A673 (cell line): ENCODE results near the gene R3HDML. TPM values are rescaled to one million over a fixed set of nuclear protein-coding genes. Genes with fewer than 3 reads are reported as not detected.

ENCODE experiments used
- BruUV-seq: library from RNA; stranded (reverse); fragments of 400-500 nt; replicated peaks from 2 replicates; lab custom pipeline; 2021; lab: Mats Ljungman, UMichigan
- CTCF ChIA-PET: fragments of 300-600 bp; sonication (Branson Sonifier 250); formaldehyde crosslinking; loops from one replicate; lab custom pipeline; 2022; ENCODE audit warnings: antibody characterized with exemption; lab: Charles Lee
- POLR2A ChIA-PET: fragments of 300-600 bp; sonication (Branson Sonifier 250); formaldehyde crosslinking; loops from one replicate; lab custom pipeline; 2022; ENCODE audit warnings: antibody characterized with exemption; ENCODE audit not compliant: low non-redundant PET; lab: Charles Lee
- DNase-seq: peaks from one replicate; pipeline ENCODE4 v3.0.0-alpha.2; 2015; ENCODE audit warnings: low spot score
- H3K27ac ChIP-seq: fragments of 200-600 bp; sonication (generic); 2 replicates; pipeline ENCODE4 v1.5.1; 2016; ENCODE audit warnings: mixed run types, low read depth, mild to moderate bottlenecking, mixed read lengths, antibody characterized with exemption, low read length; ENCODE audit not compliant: poor library complexity, severe bottlenecking
- H3K27me3 ChIP-seq: fragments of 200-600 bp; sonication (generic); replicated peaks from 2 replicates; pipeline ENCODE4 v1.6.1; 2017; ENCODE audit warnings: mixed run types, low read depth, mild to moderate bottlenecking, mixed read lengths, antibody characterized with exemption, low read length; ENCODE audit not compliant: insufficient read depth, poor library complexity
- H3K36me3 ChIP-seq: fragments of 200-600 bp; sonication (generic); 2 replicates; pipeline ENCODE4 v1.6.1; 2016; ENCODE audit warnings: mixed run types, mild to moderate bottlenecking, mixed read lengths, antibody characterized with exemption, low read length; ENCODE audit not compliant: insufficient read depth, poor library complexity, severe bottlenecking
- H3K4me1 ChIP-seq: fragments of 200-600 bp; sonication (generic); 2 replicates; pipeline ENCODE4 v1.6.1; 2017; ENCODE audit warnings: mixed run types, mild to moderate bottlenecking, mixed read lengths, antibody characterized with exemption, low read length; ENCODE audit not compliant: insufficient read depth, poor library complexity, severe bottlenecking
- H3K4me3 ChIP-seq: fragments of 200-600 bp; sonication (generic); 2 replicates; pipeline ENCODE4 v1.5.1; 2016; ENCODE audit warnings: low read depth, mixed run types, mild to moderate bottlenecking, mixed read lengths, low read length; ENCODE audit not compliant: poor library complexity, severe bottlenecking
- H3K9me3 ChIP-seq: fragments of 200-600 bp; sonication (generic); 2 replicates; pipeline ENCODE4 v1.6.1; 2016; ENCODE audit warnings: mixed run types, low read depth, mild to moderate bottlenecking, mixed read lengths, antibody characterized with exemption, low read length; ENCODE audit not compliant: poor library complexity, severe bottlenecking
- EZH2 ChIP-seq: fragments of 200-600 bp; sonication (generic); IDR thresholded peaks from 2 replicates; pipeline ENCODE4 v1.6.1; 2017; ENCODE audit warnings: borderline replicate concordance, low read depth, mild to moderate bottlenecking, mixed read lengths, antibody characterized with exemption, low read length; ENCODE audit not compliant: poor library complexity, severe bottlenecking
- intact Hi-C: fragments of 100-400 bp; cut with micrococcal nuclease; formaldehyde crosslinking; loops from one replicate; pipeline ENCODE4 v1.10.0; 2022; ENCODE audit not compliant: unreplicated experiment
- total RNA-seq: library from RNA; stranded (reverse); gene quantifications from 2 replicates; pipeline ENCODE4 v1.2.3, GENCODE V29; 2021
- TF ChIP-seq, protein P1 (sequence below): fragments of 300-800, 200-600 bp; sonication (generic); conservative IDR thresholded peaks from 2 replicates; pipeline ENCODE4 v1.5.1; 2017; ENCODE audit warnings: low read depth, mild to moderate bottlenecking, antibody characterized with exemption, low read length, moderate library complexity, mixed read lengths

The R3HDML gene
- total RNA-seq, 1 experiment from 2014 or later = not detected

DNA sequence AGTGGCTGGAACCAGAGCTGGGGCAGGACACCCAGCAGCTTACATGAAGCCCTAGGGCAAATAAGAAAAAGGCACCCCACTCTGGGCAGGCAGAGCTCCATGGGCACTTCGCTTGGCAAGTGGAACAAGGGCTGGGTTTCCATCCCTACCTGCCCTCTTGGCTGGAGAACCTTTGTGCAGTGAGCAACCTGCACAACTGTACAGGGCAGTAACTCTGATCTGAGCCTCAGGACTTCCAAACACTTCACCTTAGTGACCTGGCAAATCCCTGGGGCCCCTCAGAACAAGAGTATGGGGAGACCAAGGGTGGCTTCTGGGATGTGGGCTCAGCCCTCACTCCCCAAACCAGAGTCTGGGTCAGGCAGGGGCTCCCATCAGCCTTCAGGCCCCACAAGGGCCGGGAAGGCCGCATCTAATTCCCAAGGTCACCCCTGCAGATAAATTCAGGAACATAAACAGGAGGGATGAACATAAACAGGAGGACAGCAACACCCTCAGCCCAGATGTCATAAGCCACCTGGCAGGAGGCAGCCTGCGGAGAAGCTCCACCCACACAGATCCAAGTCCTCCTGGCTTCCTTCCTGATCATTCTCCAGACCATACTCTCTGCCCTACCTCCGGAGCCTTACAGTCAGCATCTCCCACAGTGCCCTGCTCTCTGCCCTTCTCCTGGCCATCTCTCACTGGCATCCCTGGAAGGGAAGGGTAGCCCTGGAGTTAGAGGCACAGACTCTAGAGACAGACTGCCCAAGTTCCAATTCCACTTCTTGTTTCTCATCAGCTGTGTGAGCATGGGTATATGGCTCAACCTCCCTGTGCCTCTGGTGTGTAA is 56.1 kb downstream of the R3HDML start:
- no peak for TF ChIP-seq EZH2
- TF ChIP-seq, protein P1, sequence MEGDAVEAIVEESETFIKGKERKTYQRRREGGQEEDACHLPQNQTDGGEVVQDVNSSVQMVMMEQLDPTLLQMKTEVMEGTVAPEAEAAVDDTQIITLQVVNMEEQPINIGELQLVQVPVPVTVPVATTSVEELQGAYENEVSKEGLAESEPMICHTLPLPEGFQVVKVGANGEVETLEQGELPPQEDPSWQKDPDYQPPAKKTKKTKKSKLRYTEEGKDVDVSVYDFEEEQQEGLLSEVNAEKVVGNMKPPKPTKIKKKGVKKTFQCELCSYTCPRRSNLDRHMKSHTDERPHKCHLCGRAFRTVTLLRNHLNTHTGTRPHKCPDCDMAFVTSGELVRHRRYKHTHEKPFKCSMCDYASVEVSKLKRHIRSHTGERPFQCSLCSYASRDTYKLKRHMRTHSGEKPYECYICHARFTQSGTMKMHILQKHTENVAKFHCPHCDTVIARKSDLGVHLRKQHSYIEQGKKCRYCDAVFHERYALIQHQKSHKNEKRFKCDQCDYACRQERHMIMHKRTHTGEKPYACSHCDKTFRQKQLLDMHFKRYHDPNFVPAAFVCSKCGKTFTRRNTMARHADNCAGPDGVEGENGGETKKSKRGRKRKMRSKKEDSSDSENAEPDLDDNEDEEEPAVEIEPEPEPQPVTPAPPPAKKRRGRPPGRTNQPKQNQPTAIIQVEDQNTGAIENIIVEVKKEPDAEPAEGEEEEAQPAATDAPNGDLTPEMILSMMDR = no peak
- Histone ChIP-seq H3K4me3 (no peak overlapping the region), H3K36me3 (no peaks in the 10 kb centered on the region), H3K27me3 (peaks cover 14% of the 10 kb centered on the region), H3K4me1 (no peaks in the 10 kb centered on the region), H3K9me3 (no peaks in the 10 kb centered on the region), H3K27ac (no peak overlapping the region)
- DNase-seq = no peak
- ChIA-PET POLR2A (no interaction called here), CTCF (no interaction called here)
- intact Hi-C loops = no loop called here
- no TSS peak for BruUV-seq

DNA sequence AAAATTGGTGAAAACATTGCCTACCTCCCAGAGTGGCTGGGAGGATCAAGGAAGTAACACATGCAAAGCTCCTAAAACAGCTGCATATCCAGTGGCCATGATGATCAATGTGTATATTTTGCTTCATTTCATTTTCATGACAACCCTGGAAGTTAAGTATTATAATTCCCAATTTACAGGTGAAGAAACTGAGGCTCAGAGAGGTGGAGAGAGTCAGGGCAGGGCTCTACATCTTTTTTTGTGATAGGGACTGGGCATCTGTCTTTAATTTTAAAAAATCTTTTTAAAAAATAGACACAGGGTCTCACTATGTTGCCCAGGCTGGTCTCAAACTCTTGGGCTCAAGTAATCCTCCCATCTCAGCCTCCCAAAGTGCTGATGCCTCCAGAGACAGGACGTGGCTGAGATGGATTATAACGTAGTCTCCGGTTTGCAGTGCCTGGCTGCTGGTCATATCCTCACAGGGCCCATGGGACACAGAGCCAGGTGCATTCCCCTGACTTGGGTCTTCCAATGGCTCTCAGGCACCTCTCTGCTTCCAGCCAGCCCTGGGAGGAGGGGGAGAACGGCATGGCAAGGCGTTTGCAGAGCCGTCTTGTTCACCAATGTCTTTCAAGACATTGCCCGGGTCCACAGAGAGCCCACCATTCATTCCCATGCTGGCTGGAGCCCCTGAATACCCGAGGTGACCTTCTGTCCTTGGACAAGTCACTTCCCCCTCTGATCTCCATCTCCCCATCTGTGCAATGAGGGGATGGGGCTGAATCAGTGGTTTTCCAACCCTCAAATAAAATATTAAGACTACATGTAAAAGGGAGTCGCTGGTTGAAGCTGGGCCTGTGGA is 57.0 kb downstream of the R3HDML start:
- Histone ChIP-seq H3K9me3 (no peaks in the 10 kb centered on the region), H3K27me3 (peaks cover 14% of the 10 kb centered on the region), H3K4me1 (no peaks in the 10 kb centered on the region), H3K36me3 (no peaks in the 10 kb centered on the region), H3K27ac (no peak overlapping the region), H3K4me3 (no peak overlapping the region)
- POLR2A ChIA-PET = no interaction called here
- no TSS peak for BruUV-seq
- CTCF ChIA-PET = no interaction called here
- DNase-seq = no peak
- intact Hi-C loops = no loop called here
- TF ChIP-seq, protein P1 = no peak
- TF ChIP-seq EZH2 = no peak

DNA sequence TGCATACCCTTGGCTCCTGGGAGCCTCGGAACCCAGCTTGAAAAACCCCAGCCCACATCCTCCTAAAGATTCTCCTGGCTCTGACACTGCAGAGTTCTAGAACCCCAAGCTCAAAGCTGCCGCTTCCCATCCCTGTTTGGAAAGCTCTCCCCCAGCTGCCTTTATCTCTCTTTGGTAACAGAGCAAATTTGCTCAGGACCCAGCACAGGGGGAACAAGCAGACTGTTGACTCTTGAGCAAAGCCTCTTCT is 57.5 kb downstream of the R3HDML start:
- peaks cover 14% of the 10 kb centered on the region for H3K27me3 ChIP-seq
- no TSS peak for BruUV-seq

More for the DNA sequence above, 57.5 kb downstream of the R3HDML start:
- Histone ChIP-seq H3K4me1 (no peaks in the 10 kb centered on the region), H3K4me3 (no peak overlapping the region), H3K27ac (no peak overlapping the region), H3K36me3 (no peaks in the 10 kb centered on the region), H3K9me3 (no peaks in the 10 kb centered on the region)
- no peak for DNase-seq
- CTCF ChIA-PET = no interaction called here
- POLR2A ChIA-PET = no interaction called here
- intact Hi-C loops = no loop called here
- TF ChIP-seq, protein P1 = no peak
- no peak for TF ChIP-seq EZH2
